NCI-H2227 (cell line): Measurements from ENCODE around the gene RASGRP2.
A peak's percentile ranks its signal among the peaks of the same experiment; 100 is the strongest.

Source experiments
- DNase-seq: peaks from one replicate; lab custom pipeline; 2025; ENCODE audit not compliant: unreplicated experiment; lab: John Stamatoyannopoulos, UW

The RASGRP2 gene

DNA sequence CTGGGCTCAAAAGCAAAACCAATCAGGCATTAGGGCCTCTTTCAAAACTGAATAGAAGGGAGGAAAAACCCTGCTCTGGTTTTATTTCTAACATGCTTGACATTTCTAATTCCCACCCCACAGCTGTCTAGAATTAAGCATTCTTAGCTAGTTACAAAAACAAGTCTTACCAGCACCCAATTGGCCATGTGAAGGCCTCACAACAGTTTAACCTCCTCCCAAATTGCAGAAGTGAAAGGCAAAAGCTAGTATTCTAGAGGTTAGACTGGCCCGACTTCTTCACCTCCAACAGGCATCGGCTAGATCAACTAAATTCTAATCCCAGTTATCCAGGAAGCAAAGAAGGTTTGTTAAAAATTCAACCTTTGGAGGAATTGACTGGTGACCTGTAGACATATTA, 27.9 kb upstream of the RASGRP2 start:
- no peak for DNase-seq

- DNase-seq, result no peak
Observed at GRCh38 chr11:64770120-64770519, 26.2 kb upstream of the RASGRP2 start.

GRCh38 chr11:64769283-64769682, 25.3 kb upstream of the RASGRP2 start:
- DNase-seq, result no peak

DNA sequence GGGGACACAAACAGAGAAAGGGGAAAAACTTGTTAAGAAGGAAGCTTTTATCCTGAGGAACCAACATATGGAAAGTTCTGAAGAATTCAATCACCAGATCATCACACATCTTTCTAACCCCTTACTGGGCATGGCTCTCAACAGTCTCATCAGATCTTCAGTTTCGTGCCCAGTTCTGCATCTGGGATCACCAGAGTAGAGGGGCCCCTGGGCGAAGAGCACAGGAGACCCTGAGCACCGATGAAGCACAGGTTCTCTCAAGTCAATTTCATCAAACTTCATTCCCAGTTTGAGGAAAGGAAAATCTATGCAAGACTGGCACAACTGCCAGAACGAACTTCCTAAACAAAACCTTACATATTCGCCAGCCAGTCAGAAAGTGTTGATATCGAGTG, 24.4 kb upstream of the RASGRP2 start:
- DNase-seq, result no peak

DNA sequence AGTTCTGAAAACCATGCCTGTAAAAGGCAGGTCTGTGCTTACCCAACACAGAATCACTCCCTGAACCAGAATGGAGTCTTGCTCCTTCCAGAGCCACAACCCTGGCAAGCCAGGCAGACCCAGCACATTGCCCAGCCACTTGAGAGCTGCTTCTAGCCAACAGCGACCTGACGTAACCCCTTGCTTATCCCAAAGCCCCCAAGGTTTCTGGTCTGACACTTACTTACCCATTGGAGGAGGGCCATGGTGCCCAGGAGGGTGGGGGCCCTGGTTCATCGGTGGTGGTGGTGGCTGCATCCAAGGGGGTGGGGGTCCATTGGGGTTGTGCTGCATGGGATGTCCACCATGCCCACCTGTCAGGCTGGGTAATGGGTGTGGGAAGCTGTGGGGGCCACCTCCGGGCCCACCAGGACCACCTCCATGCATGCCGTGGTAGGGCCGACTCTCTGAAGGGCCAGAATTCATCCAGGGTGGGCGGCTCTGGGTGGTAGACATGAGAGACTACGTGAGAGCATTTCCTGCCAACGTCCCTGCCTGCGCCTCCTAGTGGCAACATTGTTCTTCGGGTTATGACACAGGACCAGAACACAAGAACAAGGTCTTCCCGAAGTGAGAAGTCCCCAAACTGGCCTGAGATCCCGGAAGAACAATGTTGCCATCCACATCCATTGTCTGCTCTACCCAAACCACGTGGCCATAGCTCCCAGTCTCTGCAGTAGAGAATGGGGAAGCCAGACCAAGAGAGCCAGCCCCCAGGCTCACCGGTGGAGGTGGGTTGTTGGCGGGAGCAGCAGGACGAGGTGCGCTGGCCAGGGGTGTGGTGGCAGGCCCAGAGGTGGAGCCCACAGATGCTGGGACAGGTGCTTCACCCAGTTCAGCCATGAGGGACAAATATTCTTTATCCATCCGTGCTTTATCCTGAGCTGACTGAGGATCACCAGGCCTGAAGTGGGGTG, 23.7 kb upstream of the RASGRP2 start:
- peak; percentile 82 for DNase-seq

DNA sequence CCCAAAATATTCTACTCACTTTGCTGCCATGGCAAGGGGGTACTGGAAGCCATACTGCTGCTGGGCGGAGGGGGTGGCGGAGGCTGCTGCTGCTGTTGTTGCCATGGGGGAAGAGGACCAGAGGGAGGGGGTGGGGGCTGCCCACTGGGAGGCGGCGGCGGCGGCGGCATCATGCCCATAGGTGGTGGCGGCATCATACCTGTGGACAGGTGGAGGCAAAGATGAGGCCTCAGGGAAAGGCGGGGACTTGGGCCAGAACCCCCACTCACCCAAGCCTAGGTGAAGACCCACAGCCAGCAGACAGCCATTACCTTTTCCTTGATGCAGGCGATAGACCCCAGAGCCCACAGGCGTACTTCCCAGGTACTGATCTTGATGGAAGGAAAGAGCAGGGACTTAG, 22.9 kb upstream of the RASGRP2 start:
- DNase-seq, result no peak

DNA sequence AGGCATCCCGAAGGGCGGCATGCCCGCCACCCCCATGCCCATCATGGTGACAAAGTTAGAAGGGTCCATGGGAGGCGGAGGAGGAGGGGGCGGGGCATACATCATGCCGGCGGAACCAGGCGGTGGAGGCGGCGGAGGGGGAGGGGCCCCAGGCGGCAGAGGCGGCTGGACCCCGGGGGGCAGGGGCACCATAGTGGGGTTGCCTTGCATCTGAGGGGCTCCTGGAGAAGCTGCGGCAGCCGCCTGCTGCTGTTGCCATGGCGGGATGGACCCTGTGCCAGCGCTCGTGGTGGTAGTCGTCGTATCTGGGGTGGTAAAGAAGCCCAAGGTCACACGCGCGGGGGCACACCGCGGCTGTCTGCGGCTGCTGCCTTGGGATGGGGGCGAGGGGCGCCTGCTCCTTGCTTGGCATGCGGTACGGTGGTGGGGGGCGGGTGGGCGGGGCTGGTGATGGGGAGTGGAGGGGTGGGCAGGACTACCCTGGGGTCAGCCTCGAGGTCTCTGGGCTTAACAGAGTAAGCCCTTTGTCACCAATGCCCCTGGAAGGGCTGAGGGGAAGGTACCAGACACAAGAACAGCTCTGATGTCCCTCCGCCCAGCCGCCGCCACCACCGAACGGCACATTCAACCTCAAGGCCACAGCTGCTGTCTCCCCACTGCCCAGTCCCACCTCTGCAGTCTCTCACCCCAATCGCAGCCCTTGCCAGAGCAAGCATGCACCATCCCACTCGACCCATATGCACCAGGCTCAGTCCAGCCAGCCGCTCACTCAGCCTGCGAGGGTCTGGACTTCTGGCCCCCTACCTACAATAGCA, 22.1 kb upstream of the RASGRP2 start:
- DNase-seq, result no peak

GRCh38 chr11:64765291-64765850, 21.4 kb upstream of the RASGRP2 start:
- peak; percentile 26 for DNase-seq

GRCh38 chr11:64764753-64765152, 20.8 kb upstream of the RASGRP2 start:
- DNase-seq, result no peak

- DNase-seq, result no peak
Observed at GRCh38 chr11:64764040-64764611, 20.2 kb upstream of the RASGRP2 start.

GRCh38 chr11:64763526-64764039, 19.6 kb upstream of the RASGRP2 start:
- DNase-seq, result no peak

GRCh38 chr11:64762674-64763525, 19.0 kb upstream of the RASGRP2 start:
- DNase-seq, result peak; percentile 79

DNA sequence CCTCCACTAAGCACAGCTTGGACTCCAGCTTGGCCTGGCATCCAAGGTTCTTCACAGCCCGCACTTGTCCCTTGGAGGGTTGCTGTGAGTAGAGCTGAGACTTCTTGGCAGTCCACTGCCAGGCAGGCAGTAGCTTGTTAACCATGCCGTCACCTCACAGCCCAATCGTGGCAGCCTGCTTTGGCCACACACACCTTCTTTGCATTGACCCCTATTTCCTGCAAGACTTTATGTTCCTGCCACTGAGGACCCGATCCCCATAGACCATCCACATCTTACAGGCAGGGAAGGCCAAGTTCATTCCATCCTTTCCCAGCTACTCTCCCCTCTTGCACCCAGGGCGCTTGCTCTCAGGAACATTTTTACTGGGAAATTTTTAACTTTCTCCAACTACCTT, 18.3 kb upstream of the RASGRP2 start:
- no peak for DNase-seq

DNA sequence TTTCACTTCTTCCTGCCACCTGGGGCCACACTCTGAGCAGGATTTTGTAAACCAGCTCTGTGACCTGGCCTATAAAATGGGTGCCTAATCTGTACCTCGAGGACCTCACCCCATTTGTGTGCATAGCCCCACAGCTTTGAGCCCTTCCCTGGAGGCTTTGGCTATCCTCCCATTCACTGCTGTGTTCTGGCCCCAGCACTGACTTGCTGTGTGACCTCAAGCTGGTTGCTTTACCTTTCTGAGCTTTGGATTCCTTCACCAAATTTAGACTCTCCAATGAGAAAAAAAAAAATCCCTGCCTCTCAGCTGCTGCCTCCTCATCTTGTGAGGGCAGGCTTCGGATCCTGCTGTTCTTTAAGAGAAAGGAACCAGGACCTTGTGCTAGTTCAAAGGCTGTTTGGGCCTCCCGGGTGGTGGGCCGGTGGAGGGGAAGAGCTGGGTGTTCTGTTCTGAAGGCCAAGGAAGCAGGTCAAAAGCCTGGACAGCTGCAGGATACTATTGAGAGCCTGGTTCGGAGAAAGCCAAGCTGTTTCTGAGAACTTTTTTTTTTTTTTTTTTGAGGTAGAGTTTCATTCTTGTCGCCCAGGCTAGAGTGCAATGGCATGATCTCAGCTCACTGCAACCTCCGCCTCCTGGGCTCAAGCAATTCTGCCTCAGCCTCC, 16.9 kb upstream of the RASGRP2 start:
- no peak for DNase-seq

DNA sequence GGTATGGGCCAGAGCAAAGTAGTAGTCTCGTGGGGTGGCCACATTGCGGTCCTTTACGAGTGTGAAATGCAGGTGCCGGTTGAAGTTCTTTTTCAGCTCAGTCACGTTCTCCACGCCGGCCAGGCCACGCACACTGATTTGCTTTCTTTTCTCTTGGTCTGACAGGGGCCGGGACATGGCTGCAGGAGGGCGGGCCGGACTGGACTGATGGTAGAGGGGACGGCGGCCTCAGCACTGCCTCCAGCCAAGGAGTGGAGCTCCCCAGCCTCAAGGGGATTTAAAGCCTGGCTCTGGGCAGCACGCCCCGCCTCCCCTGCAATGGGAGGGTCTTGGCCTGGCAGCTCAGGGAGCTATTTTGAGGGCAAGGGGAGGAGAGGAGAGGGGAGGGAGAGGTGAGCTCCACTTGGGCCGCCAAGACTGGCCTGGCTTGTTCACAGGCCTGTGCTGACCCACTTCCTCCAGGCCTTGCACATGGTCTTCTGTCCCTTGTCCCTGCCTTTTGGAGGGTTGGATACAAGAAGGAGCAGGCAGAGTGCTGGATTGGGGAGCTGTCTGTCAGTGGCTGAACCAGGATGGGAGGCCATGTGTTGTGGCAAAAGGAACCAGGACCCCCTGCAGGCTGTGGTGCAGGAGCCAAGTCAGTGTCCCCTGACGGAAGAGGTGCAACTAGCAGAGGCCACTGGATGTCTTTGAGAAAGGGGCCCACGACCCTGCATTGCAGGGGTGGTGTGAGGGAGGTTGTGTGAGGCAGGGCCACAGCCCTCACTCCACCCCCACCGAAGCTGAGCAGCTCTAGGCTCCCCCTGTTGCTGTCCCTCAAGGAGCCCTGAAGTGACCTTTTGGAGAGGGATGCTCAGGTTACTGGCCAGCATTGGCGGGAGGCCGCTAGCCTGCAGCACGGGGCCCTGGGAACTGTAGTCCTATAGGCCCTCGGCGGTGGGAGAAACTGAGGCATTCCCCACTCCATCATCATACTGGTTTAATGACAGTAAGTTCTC, 16.1 kb upstream of the RASGRP2 start, which contains the start of gene PYGM:
PYGM (minus strand) TSS at position 253 of the 998 bp plus-strand sequence; CDS start at position 177, 76 bp downstream.
- peak; percentile 27 for DNase-seq

DNA sequence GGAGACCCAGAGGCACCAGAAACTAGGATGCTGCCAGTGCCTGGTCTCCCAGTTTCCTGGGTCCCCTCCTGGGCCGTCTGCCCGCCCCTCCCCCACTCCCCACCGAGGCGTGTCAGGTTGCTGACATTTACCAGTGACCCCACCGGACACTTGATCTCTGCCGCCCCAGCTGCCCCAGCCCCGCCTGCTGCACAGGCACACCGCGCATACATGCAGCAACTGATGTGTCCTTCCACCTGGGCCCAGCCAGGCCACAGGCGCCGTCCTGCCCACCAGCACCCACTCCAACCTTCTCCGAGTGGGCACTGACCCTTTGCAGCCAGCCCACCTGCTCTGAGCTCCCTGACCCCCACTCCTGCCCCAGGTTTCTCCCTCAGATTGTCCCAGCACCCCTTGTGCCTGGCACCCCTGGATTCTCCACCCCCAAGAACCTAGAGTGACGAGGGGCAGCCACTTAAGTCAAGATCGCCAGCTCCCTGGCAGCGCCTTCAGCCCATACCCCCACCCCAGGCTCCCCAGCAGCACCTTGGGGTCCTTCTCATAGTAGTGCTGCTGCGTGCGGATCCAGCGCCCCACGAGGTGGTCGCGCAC, 15.3 kb upstream of the RASGRP2 start:
- no peak for DNase-seq

DNA sequence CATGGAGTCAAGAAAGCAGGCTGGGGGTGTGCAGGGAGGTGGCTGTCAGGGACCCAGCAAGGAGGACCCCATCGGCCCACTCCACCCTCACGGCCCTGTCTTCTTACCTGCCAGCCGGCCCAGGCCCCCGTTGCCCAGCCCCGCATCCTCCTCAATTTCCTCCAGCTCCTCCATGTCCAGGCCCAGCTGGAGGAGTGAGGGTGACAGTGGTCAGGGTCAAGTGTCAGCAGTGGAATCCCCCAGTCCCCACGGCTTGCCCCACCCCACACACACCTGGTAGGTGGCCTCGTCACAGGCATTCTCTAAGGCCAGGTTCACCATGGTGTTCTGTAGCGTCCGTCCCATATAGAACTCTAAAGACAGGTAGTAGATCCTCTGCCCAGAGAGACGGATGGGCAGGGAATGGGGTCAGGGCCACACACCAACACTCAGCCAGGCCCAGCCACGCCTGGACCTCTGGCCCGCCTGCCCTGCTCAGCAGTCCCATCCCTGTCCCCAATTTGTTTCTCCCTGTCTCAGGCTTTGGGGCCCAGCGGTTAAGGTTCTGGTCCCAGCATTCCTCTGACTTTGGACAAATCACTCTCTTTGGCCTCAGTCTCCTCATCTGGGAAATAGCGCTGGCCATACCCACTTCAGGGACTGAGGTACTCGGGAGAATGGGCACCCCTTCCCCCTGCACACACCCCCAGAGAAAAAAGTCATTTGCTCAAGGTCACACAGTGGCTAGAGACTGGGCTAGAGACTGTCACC, 14.6 kb upstream of the RASGRP2 start:
- DNase-seq, result no peak
